ENCODE measurements around the gene MEIOB. TPM values are rescaled to one million over a fixed set of nuclear protein-coding genes. Genes with fewer than 3 reads are reported as not detected.
"Not testable (repeated sequence)": the region's sequence is repeated elsewhere in the genome, so short reads cannot be mapped to it uniquely, and the experiment has no call there.

Gene MEIOB
- total RNA-seq, 3 donors from 2014 or later, result not detected

- DNase-seq (no peak), ATAC-seq (no peak)
- no peak for TF ChIP-seq CTCF (IDR thresholded peaks at IDR 0.05)
Measured at GRCh38 chr16:1884889-1885288, 12.9 kb upstream of the MEIOB start.

GRCh38 chr16:1884155-1884760 is 12.3 kb upstream of the MEIOB start:
- Histone ChIP-seq H3K36me3 (ENCODE audit: low read depth) (no peaks in the 10 kb centered on the region), H3K9me3 (no peaks in the 10 kb centered on the region), H3K4me1 (ENCODE audit: low read depth) (no peaks in the 10 kb centered on the region), H3K4me3 (no peak overlapping the region)
- TF ChIP-seq CTCF (IDR thresholded peaks at IDR 0.05), result peak; percentile 37
- intact Hi-C loops (cut with DNase I, micrococcal nuclease), result no loop called here
- peak; percentile 98 for ATAC-seq
- DNase-seq, result peak in 1 of 3 donors; percentile 83

More at GRCh38 chr16:1884889-1885288, 12.9 kb upstream of the MEIOB start:
- Histone ChIP-seq H3K9me3 (no peaks in the 10 kb centered on the region), H3K36me3 (ENCODE audit: low read depth) (no peaks in the 10 kb centered on the region), H3K4me3 (no peak overlapping the region), H3K4me1 (ENCODE audit: low read depth) (no peaks in the 10 kb centered on the region)
- intact Hi-C loops (cut with DNase I, micrococcal nuclease), result no loop called here

GRCh38 chr16:1881172-1881571 is 9.2 kb upstream of the MEIOB start:
- intact Hi-C loops (cut with DNase I, micrococcal nuclease); H3K4me3 ChIP-seq; DNase-seq; H3K36me3 ChIP-seq (ENCODE audit: low read depth); H3K4me1 ChIP-seq (ENCODE audit: low read depth); ATAC-seq; H3K9me3 ChIP-seq: not testable (repeated sequence)

- DNase-seq, result no peak
- Histone ChIP-seq H3K36me3 (ENCODE audit: low read depth) (no peaks in the 10 kb centered on the region), H3K9me3 (no peaks in the 10 kb centered on the region), H3K4me3 (no peak overlapping the region), H3K4me1 (ENCODE audit: low read depth) (peaks cover 2% of the 10 kb centered on the region)
- no peak for TF ChIP-seq CTCF (IDR thresholded peaks at IDR 0.05)
- intact Hi-C loops (cut with DNase I, micrococcal nuclease), result no loop called here
- ATAC-seq, result no peak
Measured at GRCh38 chr16:1879477-1879876, 7.5 kb upstream of the MEIOB start.

GRCh38 chr16:1878256-1878655 is 6.3 kb upstream of the MEIOB start:
- intact Hi-C loops (cut with DNase I, micrococcal nuclease), result no loop called here
- TF ChIP-seq CTCF (IDR thresholded peaks at IDR 0.05), result no peak
- DNase-seq (no peak), ATAC-seq (no peak)
- H3K36me3 ChIP-seq (ENCODE audit: low read depth), result no peaks in the 10 kb centered on the region
- H3K4me1 ChIP-seq (ENCODE audit: low read depth), result peaks cover 2% of the 10 kb centered on the region
- H3K4me3 ChIP-seq, result no peak overlapping the region
- no peaks in the 10 kb centered on the region for H3K9me3 ChIP-seq

- H3K9me3 ChIP-seq, result no peaks in the 10 kb centered on the region
- TF ChIP-seq CTCF (IDR thresholded peaks at IDR 0.05), result no peak
- DNase-seq, result peak in 2 of 3 donors; percentile 43 to 56
- H3K36me3 ChIP-seq (ENCODE audit: low read depth), result no peaks in the 10 kb centered on the region
- peak; percentile 60 for ATAC-seq
- no peak overlapping the region for H3K4me3 ChIP-seq
- intact Hi-C loops (cut with DNase I, micrococcal nuclease), result no loop called here
- H3K4me1 ChIP-seq (ENCODE audit: low read depth), result peaks cover 2% of the 10 kb centered on the region
Measured at GRCh38 chr16:1877804-1878203, 5.8 kb upstream of the MEIOB start.
